Globus pallidus (tissue), 1 donor: Measurements from ENCODE around the gene MED26.
A peak's percentile ranks its signal among the peaks of the same experiment; 100 is the strongest.
"Not testable (repeated sequence)": the region's sequence is repeated elsewhere in the genome, so short reads cannot be mapped to it uniquely, and the experiment has no call there.

Experiments
- DNase-seq: peaks from one replicate; pipeline ENCODE4 v3.0.0-alpha.2; 2015; ENCODE audit warnings: low spot score

MED26 gene

DNA sequence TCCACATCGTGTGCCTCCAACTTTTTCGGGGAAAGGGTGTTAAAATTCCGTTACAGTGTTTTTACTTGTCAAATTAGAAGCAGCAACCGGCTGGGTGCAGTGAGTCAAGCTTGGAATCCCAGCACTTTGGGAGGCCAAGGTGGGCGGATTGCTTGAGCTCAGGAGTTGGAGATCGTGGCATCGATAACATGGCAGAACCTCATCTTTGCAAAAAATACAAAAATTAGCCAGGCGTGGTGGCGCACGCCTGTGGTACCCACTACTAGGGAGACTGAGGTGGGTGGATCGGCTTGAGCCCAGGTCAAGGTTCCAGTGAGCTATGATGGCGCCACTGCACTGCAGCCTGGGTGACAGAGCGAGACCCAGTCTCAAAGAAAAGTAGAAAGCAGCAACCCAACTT lies 54.7 kb downstream of the MED26 start:
- DNase-seq: no peak

DNA sequence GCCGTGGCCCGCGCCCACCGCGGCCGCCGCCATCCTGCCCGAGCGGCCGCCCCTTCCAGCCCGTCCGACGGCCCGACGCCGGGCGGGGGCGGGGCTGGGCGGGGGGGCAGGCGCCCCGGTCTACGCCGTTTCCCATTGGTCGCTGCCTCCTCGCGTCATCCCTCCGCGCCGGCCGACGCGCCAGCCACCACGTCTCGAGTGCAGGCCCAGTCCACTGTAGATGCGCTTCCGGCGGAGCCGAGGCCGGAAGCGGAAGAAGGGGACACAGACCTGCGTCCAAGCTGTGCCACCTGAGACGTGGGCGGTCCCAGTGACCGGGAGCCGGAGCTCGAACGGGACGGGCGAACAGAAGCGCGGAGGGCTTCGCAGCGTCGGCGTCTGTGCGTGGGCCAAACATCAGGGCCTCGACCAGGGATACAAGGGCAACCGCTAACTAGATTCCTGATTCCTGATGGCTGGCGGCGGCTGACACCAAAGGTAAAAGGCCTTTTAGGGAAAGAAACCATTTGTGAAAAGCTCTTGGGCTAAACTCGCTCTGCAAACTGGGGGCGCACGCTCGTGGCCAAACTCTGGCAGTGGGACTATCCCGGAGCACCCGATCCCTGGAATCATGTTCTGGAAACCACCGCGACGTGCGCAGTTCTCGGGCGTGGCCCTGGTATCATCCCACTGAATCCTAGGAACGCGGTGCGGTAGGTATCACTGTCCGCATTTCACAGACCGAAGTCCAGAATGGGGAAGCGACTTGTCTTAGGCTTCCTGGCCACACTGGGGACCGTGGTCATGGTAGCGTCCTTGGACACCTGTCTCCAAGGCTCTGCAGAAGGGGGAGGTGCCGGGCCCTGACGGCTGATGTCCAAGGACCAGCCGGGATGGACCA lies 55.4 kb downstream of the MED26 start, which contains the start of gene SLC35E1:
Gene SLC35E1, minus strand, starts transcription at position 84 of the 880 bp plus-strand sequence. Its CDS starts 51 bp downstream, at position 33.
- peak; percentile 93 for DNase-seq

DNA sequence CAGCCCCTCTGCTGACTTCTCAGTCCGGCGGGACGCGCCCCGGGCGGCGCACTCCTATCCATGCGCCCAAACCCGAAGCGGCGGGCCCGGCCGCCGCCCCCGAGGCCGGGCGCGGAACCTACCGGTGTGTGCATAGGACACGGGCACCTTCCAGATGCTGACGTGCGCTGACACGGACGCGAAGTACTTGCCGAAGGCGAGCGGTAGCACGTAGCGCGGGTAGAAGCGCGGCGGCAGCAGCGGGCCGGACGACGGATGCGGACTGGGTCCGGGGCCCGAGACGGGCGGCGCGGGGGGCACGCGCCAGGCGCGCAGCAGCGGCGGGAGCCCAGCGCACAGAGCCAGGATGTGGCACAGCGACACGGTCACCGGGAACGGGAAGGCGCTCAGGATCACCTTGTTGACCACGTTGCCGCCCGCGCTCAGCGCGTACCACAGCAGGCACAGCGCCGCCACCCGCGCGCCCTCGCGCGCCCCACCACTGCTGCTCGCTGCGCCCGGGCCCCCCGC lies 56.1 kb downstream of the MED26 start:
- no peak for DNase-seq

DNA sequence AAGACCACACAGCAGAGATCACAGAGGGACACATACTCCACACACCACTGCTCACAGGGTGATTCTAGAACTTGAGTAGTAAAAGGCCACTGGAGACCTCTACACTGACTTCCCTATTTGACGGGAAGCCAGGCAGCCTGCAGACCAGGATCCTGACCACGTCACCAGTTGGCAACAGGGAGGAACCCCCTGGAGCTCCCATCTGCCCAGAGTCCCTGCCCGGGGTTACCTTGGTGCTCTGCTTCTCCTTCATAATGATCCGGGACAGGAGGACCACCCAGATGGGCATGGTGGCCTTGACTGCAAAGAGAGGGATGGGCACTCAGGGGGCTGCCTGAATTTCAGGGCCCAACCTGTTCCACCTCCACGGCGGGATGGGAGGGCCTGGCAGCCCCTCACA lies 56.7 kb downstream of the MED26 start:
- DNase-seq: no peak

DNA sequence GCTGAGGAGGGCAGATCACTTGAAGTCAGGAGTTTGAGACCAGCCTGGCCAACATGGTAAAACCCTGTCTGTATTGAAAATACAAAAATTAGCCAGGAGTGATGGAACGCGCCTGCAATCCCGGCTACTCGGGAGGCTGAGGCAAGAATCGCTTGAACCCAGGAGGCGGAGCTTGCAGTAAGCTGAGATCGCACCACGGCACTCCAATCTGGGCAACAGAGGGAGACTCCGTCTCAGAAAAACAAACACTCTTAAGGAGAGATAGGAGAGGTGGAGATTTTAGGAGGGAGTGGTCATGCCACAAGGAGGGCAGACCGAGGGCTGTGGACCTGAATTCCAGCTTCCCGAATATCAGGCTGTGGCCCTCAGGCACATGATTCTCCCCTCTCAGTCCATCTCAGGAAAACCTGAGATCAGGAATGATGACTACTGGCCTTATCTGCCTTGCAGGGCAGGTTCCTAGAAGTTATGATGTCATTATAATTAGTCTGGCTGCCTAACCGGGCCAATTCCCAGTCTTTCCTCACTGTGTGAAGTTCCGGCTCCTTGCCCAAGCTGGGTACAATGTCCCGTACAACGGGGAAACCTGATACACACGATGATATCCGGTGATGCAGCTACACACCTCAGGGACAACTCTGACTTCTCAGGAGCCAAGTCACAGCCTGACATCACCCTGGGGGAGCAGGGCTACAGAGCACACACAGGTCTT lies 58.2 kb downstream of the MED26 start:
- no peak for DNase-seq

DNA sequence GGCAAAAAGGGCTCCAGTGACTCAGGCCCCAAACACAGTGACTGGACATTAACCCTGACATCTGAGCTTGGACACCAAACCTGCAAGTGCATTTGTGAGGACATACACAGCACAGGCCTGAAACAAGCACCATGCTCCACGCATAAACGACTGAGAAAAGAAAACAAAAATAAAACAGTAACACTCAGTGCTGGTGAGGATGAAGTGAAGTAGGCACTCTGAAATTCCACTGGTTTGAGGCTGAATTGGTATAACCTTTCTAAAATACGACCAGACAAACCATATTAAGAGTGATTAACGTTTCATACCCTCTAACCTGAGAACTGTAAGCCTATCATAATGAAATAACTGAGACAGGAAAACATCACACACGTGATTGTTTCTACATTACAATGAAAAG lies 61.3 kb downstream of the MED26 start:
- DNase-seq: no peak

DNA sequence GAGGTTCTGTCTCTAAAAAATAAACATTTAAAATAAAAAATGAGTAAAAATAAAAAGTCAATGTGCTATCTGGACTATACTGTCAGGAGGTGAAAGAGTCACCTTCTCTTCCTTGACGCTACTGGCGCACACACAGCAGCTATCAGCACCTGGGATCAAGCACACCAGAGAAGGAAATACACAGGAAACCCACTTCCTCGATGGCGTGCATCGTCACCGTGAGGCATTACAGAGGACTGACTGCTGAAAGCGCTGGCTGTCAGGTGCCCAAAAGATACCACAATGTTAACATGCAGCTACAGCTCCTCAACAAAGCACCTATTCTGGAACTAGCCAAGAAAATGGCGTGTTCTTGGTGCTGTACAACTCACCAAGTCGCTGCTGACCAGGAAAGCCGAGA lies 61.8 kb downstream of the MED26 start:
- no peak for DNase-seq

DNA sequence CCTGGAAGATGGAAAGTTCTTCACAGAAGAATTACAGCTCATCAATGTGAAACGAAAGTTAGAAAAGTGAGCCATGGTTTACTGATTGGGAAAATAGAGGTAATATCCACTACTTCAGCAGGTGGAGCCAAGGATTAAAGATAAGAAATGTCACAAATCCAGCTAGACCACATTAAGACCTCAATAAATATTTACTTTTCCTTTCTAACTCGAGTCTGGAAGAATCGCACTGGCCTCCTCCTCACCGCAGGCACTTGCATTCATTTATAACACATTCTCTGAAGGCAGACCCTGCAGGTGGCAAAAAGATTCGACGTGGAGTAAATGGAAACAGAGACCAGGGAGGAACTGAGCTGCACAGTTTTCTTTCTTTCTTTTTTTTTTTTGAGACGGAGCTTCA lies 63.2 kb downstream of the MED26 start:
- no peak for DNase-seq

DNA sequence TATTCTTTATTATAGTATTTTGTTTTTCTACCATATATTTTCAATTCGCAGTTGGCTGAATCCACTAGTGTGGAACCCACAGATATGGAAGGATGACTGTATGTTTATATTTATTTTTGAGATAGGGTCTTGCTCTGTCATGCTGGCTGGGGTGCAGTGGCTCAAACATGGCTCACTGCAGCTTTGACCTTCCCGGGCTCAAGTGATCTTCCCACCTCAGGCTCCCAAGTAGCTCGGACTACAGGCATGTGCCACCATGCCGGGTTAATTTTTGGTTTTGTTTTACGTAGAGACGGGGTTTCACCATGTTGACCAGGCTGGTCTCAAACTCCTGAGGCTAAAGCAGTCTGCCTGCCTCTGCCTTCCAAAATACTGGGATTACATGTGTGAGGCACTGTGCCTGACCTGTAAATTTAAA lies 65.4 kb downstream of the MED26 start:
- DNase-seq: no peak

DNA sequence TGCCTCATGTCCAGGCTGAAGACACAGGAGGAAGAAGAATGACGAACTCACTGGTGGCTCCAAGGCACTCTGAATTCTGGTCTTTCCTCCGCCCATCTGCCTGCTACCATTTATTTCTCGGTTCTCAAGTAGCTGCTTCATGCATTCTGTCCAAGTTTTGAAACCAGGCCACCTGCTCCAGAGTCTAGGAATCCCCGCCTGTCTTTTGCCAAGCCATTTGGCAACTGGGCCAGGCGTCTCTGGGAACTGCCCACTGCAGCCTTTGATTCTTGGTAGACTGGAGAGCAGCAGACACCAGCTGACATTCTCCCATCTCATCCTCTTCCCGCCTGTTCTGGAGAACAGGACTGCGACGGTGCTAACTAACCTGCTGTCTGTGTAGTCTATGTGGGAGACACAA lies 66.6 kb downstream of the MED26 start:
- peak; percentile 56 for DNase-seq

DNA sequence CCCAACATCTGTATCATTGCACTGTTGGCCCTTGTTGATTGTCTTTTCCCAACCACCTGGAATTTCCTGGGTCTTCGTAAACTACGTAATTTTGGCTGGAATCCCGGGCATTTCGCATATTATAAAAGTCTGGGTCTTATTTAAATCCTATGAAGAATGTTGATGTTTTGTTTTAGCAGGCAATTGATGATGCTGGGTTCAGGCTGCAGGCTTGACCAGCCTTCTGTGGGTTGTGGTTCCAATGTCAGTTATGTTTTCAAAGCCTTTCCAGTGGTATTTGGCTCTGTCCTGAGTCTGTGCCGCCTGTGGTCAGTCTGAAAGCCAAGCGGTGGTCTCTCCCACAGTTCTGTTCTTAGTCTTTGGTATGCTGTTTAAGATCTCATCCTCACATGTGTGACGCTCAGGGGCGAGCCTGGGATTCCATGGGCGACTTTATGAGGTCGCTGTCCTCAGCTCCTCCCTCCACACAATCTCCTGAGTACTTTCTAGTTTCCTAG lies 68.2 kb downstream of the MED26 start:
- DNase-seq: no peak

DNA sequence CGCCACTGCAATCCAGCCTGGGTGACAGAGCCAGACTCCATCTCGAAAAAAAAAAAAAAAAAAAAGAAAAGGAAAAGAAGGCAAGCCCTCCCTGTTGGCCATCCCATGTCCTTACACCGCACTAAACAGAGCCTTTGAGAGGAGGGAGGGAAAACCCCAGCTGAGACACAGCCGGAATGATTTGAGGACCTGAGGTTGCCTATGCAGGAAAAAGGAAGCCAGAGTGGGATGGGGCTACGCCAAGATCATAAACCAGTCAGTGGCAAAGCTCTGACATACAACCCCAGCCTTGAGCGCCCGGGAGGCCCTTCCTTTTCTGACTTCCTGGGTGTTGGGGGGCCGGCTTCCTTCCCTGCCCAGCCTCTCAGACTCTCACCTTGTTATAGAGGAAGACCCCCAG lies 73.2 kb downstream of the MED26 start:
- no peak for DNase-seq

DNA sequence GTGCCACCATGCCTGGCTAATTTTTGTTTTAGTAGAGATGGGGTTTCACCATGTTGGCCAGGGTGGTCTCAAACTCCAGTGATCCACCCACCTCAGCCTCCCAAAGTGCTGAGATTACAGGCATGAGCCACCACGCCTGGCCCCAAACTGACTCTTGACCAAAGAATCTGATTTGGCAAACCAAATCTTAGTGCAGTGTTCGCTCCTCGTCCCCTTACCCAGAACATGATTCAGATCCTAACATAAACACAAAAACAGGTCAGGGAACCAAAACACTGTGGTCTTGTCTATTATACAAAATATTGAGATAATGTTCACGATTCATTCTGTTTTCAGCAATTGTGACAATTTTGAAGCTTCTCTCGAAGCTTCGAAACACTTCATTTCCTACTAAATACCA lies 76.1 kb downstream of the MED26 start:
- DNase-seq: not testable (repeated sequence)

DNA sequence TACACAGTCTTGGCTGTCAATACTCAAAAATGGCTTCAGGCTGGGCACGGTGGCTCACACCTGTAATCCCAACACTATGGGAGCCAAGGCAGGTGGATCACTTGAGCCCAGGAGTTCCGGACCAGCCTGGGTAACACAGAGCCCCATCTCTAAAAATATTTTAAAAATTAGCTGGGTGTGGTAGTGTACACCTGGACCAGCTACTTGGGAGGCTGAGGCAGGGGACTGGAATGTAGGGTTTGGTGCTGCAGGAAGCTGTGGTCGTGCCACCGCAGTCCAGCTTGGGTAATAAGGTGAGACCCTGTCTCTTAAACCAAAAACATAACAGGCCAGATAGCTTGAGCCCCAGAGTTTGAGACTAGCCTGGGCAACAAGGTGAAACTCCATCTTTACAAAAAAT lies 79.0 kb downstream of the MED26 start:
- no peak for DNase-seq

DNA sequence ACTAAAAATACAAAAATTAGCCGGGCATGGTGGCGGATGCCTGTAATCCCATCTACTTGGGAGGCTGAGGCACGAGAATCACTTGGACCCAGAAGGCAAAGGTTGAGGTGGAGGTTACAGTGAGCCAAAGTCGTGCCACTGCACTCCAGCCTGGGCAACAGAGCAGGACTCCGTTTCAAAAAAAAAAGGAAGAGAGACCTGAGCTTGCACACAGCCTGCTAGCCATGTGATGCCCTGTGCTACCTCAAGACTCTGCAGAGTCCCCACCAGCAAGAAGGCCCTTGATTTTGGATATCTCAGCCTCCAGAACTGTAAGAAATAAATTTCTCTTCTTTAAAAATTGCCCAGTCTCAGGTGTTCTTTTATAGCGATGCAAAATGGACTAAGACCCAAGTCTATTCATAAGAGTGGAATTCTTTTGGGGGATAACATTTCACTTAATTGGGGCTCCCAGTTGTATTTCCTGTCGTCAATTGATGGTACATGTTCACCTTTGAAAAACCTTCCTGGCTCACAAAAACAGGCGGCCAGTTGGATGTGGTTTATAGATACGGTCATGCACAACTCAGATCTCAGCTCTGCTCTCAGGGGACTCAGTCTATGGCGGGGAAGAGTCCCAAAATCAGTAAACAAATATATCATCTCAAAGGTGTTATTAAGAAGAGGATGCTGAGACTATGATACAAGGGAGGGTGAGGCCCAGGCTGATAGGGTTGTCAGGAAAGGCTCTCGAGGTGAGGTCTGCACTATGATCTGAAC lies 83.4 kb downstream of the MED26 start:
- no peak for DNase-seq

DNA sequence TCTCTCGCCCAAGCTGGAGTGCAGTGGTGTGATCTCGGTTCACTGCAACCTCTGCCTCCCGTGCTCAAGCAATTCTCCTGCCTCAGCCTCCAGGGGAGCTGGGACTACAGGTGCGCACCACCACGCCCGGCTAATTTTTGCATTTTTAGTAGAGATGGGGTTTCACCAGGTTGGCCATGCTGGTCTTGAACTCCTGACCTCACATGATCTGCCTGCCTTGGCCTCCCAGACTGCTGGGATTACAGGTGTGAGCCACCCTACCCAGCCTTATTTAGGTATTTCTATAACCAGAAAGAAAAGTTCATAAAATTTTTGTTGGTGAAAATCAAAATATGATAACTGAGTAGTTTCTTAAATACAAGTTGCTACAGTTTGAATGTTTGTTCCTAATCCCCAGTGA lies 84.3 kb downstream of the MED26 start:
- not testable (repeated sequence) for DNase-seq

DNA sequence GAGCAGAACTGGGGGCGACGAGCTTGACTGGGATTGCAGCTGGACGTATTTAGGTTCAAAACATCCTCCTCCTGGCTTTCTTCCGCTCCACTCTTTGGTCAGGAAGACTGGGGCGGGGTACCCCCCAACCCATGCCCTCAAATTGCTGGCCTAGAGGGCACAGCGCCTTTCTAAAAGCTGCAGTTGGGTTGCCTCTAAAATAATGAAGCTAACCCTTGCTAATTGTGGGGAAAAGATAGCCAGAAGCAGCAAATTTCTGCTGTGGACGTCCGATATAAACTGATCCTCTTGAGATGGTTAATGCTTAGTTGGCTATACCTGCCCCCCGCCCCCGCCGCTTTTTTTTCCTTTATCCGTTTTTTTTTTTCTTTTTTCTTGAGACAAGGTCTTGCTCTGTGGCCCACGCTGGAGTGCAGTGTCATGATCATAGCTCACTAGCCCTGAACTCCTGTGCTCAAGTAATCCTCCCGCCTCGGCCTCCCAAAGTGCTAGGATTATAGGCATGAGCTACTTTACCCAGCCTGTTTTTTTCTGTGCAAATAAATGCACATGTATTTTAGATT lies 85.0 kb downstream of the MED26 start:
- DNase-seq: no peak

DNA sequence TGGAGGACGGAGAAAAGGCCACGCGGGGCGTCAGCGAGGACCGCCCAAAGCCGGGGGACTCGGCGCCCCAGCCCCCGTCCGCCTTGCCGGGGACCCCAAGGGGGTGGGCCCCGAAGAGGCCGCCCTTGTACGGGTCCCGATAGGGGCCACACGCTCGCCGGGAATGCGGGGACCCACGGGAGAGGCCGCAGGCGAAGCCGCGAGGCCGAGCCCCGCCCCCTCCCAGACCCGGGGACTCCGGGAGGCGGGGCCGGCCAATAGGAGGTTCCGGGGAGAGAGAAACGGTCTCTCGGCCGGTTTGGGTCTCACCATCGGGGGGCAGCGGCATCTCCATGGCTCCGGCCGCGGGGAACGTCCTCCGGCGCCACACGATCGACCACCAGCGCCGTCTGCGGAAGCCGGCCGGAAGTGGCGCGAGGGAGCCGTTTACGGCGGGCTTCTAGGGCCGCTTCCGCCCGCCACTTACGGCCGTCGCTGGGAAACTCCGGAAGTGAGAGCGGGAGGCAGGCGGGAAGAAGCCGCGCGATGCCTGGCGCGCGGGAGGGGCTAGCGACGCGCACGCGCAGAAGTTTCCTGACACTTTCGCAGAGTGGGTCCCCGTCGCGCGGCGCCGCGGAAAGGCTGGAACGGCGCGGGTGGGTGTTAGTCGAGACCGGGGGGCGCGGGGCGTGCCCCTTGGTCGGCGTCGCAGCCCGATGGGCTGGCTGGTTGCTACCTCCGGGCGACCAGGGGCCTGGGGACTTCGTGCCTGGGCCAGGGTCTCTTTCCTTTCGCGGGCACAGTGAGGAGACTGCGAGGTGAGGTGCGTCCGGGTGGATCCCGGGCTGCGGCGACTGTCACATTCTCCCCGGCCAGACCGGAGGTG lies 85.7 kb downstream of the MED26 start, which contains the start of gene CHERP:
Gene CHERP, minus strand, starts transcription at position 393 of the 865 bp plus-strand sequence. Its CDS starts 59 bp downstream, at position 334.
- DNase-seq: peak; percentile 93

DNA sequence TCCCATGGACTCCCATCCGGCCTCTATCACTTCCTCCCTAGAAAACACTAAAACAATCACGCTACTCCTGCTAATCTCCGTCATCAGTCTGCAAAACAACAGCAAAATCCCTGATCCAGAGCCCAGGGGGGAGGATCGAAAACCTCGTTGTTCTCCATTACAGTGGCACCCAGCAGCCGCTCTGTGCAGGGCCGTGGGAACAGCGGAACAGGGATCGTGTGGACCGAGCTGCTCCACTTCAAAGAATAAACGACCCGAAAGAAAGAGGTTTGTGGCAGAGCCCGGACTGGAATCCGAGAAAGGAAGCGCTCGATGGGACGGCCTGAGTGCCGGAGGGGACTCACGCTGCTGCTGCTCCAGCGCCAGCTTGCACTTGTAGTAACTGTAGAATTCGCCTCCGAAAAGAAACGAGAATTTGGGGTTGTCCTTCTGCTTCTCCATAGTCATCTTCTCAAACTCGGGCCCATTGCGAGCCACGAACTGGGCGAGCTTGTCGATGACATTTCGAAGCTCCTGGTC lies 86.4 kb downstream of the MED26 start:
- DNase-seq: no peak

DNA sequence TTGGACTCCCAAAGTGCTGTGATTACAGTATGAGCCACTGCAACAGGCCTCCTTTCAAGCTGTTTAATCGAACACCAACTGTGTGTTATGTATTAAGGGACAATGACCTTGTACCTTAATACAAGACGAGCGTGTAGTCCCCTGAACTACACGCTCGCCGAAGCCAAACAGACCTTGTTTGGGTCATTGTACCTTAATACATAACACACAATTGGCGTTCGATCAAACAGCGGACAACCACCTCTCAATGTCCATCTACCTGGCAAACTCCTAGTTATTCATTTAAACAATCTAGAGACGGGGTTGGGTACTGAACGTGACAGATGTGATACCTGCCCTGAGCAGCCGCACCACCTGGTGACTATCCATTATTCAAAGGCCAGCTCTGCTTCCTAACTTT lies 87.1 kb downstream of the MED26 start:
- DNase-seq: no peak
